ENCODE measurements around the gene KANK3.
A peak's percentile ranks its signal among the peaks of the same experiment; 100 is the strongest.
"Not testable (repeated sequence)": the region's sequence is repeated elsewhere in the genome, so short reads cannot be mapped to it uniquely, and the experiment has no call there.

KANK3 gene

GRCh38 chr19:8370176-8371010 lies 27.3 kb upstream of the KANK3 start:
- DNase-seq, result no peak

DNA sequence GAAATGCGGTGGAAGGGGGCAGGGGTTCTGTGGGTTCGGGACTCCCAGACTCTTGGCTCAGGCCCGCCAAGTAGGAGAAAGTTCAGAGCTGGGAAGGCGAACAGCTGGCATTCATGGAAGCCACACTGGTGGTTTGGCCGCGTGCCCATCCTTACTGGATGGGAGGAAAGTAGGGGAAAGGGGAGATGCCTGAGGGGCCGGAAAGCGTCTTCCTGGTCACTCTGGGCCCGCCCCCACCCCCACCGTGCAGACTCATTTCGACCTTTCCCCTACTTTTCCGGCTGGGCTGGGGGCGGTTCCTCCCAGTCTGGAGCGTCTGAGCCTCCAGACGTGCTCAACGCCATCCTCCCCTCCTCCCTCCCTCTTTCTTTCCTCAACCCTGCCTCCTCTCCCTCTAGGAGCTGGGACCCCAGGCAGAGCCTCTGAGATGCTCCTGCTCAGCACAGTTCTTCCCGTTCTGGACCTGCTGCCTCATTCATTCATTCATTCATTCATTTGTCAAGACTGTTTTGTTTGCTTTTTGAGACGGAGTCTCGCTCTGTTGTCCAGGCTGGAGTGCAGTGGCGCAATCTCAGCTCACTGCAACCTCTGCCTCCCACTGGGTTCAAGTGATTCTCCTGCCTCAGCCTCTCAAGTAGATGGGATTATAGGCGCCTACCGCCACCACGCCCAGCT lies 24.4 kb upstream of the KANK3 start:
- DNase-seq, result no peak

DNA sequence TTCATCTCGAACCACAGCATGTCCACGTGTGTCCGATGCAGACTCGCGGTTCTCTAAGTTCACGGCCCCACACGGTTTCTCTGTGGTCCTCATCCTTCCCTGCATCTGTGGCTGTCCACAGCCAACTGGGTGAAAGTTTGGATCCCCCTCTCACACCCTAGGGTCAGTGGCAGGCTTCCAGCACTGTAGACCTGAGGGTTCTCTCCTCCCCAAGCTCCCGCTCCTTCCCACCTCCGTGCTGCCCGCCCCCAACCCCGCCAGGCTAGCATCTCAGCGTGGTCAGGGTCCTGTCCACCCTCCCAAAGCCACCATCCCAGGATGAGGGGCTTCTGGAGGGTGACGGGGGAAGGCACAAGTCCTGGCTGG lies 23.9 kb upstream of the KANK3 start:
- DNase-seq, result no peak

- no peak for DNase-seq
Observed at GRCh38 chr19:8366121-8366581, 23.1 kb upstream of the KANK3 start.

DNA sequence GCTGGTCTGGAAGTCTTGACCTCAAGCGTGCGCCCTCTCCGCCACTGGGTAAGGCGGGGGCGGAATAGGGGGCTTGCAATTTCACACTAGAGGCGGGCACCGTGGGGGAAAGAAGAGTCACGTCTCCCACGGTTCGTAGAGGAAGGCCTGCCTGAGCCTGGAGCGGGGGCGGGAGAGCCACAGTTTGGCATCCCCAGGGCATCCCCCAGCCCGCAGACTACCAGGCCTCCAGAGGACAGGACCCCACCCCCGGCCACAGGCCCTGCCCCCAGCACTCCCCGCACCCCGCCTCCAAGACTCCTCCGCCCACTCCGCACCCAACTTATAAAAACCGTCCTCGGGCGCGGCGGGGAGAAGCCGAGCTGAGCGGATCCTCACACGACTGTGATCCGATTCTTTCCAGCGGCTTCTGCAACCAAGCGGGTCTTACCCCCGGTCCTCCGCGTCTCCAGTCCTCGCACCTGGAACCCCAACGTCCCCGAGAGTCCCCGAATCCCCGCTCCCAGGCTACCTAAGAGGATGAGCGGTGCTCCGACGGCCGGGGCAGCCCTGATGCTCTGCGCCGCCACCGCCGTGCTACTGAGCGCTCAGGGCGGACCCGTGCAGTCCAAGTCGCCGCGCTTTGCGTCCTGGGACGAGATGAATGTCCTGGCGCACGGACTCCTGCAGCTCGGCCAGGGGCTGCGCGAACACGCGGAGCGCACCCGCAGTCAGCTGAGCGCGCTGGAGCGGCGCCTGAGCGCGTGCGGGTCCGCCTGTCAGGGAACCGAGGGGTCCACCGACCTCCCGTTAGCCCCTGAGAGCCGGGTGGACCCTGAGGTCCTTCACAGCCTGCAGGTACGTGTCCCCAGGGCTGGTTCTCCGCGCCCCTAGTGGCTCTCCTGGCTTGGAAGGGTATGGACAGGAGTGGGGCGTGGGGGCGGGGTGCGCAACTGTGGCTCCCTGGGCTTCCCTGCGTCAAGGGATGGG lies 21.0 kb upstream of the KANK3 start, which contains the start of gene ANGPTL4:
Gene ANGPTL4 (plus strand): TSS at position 353 of the 969 bp plus-strand sequence. CDS start 167 bp downstream, at position 520.
- DNase-seq, result peak; percentile 57

GRCh38 chr19:8361921-8362793 lies 19.1 kb upstream of the KANK3 start:
- peak; percentile 18 for DNase-seq

GRCh38 chr19:8360196-8360595 lies 17.1 kb upstream of the KANK3 start:
- no peak for DNase-seq

- DNase-seq, result no peak
Observed at GRCh38 chr19:8358948-8359347, 15.9 kb upstream of the KANK3 start.

DNA sequence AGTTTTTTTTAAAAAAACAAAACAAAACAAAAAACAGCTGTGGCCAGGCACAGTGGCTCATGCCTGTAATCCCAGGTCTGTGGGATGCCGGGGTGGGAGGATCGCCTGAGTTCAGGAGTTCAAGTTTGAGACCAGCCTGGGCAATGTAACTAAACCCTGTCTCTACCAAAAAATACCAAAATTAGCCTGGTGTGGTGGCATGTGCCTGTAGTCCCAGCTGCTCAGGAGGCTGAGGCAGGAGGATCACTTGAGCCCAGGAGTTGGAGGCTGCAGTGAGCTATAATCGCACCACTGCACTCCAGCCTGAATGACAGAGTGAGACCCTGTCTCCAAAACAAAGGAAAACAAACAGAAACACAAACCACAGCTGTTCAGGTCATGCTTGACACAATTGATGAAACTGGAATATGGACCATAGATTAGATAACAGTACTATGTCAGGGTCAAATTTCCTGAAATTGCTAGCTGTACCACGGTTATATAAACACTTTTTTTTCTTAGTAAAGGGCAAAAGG lies 14.0 kb upstream of the KANK3 start:
- DNase-seq, result no peak

DNA sequence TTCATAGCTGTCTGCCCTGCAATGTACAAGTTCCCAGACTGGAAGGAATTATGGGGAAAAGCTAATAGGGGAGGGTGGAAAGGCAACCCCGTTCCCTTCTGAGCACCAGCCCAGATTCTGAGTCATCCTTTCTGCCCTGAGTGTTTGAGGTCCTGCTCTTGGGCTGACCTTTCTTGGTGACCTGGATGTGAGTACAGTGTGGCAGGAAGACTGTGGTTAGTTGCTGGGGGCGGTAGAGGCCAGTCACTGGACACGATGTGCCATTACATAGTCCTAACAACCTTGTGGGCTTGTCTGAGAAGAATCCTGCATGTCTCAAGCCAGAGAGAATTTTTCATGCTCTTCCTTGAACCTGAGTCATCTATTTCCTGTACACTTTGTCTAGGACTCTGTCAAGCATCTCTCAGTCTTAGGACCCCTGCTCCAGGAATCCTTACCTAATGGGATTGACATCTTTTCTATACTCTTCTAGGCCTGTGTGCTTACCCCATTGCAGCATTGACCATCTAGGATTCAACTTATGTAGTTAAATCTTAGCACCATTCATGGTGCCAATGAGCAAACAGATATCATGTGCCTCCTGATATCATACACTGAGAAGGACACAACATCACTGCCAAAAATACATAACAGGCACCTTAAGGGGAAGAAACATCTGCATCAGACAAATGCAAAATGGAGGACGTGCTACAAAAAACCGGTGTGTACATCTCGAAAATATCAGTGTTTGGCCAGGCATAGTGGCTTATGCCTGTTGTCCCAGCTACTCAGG lies 12.8 kb upstream of the KANK3 start:
- no peak for DNase-seq

DNA sequence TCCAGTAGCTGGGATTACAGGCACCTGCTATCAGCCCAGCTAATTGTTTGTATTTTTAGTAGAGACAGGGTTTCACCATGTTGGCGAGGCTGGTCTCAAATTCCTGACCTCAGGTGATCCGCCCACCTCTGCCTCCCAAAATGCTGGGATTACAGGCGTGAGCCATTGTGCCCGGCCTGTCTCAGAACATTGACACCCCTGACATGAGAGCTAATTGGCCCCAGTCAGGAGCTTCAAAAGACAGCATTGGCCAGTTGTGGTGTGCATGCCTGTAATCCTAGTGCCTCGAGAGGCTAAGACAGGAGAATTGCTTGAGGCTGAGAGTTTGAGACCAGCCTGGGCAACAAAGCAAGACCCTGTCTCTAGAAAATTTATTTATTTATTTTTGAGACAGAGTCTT lies 9.8 kb upstream of the KANK3 start:
- DNase-seq, result not testable (repeated sequence)

DNA sequence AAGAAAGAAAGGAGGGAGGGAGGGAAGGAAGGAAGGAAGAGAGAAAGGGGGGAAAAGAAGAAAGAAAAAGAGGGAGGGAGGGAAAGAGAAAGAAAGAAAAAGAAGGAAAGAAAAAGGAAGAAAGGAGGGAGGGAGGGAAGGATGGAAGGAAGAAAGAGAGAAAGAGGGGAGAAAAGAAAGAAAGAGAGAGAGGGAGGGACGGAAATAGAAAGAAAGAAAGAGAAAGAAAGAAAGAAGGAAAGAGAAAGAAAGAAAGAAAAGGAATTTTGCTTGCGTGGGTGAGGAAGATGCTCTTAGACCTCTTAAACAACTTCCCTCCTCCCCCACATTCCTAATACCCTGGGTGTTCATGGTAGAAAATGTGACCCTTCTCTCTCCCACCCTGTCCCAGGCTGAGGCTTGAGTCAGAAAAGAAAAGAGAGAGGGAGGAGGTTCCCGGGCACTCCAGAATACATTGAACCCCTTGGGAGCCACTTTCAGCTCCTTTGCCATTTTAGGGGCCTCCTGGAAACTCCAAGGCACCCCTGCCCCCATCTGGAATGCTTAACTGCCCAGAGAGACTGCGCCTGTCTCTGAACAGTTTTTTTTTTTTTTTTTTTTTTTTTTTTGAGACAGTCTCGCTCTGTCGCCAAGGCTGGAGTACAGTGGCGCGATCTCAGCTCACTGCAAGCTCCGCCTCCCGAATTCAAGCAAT lies 9.2 kb upstream of the KANK3 start:
- DNase-seq, result no peak

- not testable (repeated sequence) for DNase-seq
Observed at GRCh38 chr19:8349629-8350372, 6.7 kb upstream of the KANK3 start.

DNA sequence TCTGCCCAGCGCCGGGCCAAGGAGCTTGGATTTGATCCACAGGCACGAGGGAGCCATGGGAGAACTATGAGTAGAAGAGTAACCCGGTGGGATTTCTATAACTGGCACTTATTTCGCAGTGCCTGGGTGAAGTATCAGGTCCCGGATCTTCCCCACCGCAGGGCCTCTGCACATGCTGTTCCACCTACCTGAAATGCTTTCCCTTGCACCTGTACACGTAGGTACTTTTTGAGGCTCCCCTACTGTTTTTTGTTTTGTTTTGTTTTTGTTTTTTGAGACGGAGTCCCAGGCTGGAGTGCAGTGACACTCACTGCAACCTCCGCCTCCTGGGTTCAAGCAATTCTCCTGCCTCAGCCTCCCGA lies 402 bp upstream of the KANK3 start:
- DNase-seq, result no peak

GRCh38 chr19:8342316-8342683 lies 762 bp downstream of the KANK3 start:
- DNase-seq, result no peak

GRCh38 chr19:8341504-8341903 lies 1.6 kb downstream of the KANK3 start:
- DNase-seq, result not testable (repeated sequence)

DNA sequence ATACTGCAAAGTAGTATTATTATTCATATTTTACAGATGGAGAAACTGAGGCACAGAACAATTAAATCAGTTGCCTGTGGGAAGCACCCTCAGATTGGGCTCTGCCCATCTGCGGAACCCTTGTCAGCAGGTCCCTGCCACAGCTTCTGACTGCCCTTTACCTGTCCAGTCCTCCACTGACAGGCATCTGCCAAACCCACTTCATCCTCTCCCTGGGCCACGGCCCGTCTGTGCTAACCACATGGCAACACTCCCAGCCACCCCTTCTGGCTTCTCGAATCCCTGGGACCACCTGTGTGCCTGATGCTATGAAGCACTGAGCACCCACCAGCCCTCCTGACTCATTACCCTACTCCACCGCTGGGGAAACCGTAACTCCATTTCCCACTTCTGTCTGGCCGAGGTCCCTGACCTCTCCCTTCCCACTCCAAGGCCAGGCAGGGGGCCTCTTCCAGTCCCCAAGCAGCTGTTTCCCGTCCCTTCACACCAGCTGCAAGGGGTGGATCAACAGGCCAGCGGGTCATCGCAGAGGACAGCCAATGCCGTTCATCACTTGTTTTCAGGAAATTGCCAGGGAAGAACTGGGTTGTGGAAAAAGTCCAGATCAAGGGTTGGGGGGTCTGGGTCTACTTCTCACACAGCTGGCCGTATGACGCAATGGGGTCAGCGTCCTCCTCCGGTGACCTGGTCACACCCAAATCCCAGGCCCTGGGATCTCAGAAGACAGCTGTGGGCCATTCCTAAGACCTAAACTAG lies 2.5 kb downstream of the KANK3 start:
- DNase-seq, result no peak

DNA sequence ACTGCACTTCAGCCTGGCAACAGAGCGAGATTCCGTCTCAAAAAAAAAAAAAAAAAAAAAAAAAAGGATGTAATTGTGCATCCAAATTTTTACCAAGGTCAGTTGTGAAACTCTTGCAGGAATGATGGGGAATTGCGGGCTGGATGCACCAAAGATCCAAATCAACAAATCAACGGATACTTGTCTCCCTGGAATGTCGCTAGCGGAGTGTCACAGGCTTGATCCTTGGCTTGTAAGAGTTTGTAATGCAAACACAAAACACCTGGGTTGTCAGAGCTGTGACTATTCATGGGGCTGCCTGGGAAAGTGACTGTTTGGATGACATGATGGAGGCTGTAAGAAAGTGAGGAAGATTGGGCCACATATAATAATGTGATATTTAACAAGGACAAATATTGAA lies 4.2 kb downstream of the KANK3 start:
- DNase-seq, result no peak

DNA sequence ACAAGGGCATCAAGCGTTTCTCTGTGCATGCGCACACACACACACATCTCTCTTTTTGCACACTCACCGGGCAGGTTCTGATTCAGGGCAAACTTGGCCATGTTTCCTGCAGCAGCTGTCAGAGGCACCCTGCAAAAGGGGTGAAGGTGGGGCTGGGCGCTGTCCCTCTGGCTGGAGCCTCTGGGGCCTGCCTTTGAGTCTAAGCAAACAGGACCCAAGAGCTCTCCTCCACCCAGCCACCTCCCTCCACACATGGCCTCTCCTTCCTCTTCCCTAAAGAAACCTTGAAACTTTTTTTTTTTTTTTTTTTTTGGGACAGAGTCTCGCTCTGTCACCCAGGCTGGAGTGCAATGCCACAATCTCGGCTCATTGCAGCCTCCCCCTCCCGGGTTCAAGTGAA lies 5.3 kb downstream of the KANK3 start:
- no peak for DNase-seq

Data from activated CD4-positive, alpha-beta T cell treated with anti-CD3 and anti-CD28 coated beads, Interleukin-10, Interleukin-2, amounts not matched to agents 100 ng/mL and 50 ng/mL, durations not matched to agents 16 hours and 8 hours (primary cell).